Lower leg skin (tissue), 3 donors: ENCODE measurements around the gene MRPS5.

ENCODE experiments used
- POLR2A ChIP-seq, 2 donors: fragments of 450-650 bp; IDR thresholded peaks; one replicate each; pipeline ENCODE4 v1.6.1; 2016 to 2017; ENCODE audit warnings: antibody characterized with exemption in 2 of 2, mild to moderate bottlenecking in 1 of 2, moderate library complexity in 1 of 2
- TF ChIP-seq, protein P1 (sequence below), 3 donors: fragments of 450-650 bp; IDR thresholded peaks; one replicate each; pipeline ENCODE4 v1.5.1; 2016; ENCODE audit warnings: antibody characterized with exemption in 3 of 3, mild to moderate bottlenecking in 3 of 3, moderate library complexity in 2 of 3

DNA sequence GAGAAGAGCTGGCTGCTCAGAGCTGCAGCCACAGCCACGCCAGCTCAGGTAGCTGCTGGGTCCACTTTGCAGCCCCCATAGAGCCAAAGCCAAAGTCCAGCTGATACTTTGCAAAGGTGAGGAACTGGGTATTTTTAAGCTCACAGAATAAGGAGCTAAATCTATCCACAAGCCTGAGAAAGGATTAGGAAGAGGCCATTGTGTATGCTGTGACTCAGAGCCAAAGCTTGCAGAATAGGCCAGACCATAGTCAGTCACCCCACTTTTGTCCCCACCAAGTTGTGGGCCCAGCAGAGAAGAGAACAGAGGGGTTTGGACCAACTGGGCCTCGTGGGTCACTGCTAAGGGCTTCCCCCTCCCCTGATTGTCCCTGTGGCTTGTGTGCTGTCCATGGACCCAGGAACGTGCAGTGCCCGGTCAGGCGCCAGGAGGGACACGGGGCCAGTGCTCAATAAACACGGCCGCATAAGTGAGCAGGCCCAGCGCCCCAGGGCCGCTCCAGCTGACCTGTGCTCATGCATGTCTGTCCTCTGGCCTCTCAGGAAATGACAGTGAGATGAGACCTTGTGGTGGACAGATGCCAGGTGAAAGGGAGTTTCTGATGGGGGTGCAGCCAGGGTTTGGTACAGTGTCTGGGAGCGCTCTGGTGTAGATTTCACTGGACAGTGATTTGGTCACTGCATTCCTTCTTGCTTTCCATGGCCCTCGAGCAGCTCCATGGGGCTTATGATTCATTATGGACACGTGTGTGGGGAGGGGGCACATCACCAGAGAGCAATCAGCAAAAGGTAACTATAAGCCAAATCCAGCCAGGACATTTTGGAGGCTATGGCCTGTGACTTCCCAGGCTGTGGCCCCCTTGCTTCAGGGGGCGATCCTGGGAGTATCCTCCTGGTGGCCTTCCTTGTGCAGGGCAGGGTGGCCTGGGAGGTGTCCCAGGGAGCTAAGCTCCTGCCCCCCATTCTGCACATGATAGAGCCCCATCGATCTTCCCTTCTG is 64.8 kb downstream of the MRPS5 start:
- TF ChIP-seq, protein P1, sequence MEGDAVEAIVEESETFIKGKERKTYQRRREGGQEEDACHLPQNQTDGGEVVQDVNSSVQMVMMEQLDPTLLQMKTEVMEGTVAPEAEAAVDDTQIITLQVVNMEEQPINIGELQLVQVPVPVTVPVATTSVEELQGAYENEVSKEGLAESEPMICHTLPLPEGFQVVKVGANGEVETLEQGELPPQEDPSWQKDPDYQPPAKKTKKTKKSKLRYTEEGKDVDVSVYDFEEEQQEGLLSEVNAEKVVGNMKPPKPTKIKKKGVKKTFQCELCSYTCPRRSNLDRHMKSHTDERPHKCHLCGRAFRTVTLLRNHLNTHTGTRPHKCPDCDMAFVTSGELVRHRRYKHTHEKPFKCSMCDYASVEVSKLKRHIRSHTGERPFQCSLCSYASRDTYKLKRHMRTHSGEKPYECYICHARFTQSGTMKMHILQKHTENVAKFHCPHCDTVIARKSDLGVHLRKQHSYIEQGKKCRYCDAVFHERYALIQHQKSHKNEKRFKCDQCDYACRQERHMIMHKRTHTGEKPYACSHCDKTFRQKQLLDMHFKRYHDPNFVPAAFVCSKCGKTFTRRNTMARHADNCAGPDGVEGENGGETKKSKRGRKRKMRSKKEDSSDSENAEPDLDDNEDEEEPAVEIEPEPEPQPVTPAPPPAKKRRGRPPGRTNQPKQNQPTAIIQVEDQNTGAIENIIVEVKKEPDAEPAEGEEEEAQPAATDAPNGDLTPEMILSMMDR (IDR thresholded peaks at IDR 0.05): no peak
- no peak for TF ChIP-seq POLR2A (IDR thresholded peaks at IDR 0.05)
